ENCODE results near the gene PPM1M. TPM values are rescaled to one million over a fixed set of nuclear protein-coding genes. Genes with fewer than 3 reads are reported as not detected.
A peak's percentile ranks its signal among the peaks of the same experiment; 100 is the strongest.

The PPM1M gene
- total RNA-seq, 1 experiment from 2014 or later: 4.2 TPM

DNA sequence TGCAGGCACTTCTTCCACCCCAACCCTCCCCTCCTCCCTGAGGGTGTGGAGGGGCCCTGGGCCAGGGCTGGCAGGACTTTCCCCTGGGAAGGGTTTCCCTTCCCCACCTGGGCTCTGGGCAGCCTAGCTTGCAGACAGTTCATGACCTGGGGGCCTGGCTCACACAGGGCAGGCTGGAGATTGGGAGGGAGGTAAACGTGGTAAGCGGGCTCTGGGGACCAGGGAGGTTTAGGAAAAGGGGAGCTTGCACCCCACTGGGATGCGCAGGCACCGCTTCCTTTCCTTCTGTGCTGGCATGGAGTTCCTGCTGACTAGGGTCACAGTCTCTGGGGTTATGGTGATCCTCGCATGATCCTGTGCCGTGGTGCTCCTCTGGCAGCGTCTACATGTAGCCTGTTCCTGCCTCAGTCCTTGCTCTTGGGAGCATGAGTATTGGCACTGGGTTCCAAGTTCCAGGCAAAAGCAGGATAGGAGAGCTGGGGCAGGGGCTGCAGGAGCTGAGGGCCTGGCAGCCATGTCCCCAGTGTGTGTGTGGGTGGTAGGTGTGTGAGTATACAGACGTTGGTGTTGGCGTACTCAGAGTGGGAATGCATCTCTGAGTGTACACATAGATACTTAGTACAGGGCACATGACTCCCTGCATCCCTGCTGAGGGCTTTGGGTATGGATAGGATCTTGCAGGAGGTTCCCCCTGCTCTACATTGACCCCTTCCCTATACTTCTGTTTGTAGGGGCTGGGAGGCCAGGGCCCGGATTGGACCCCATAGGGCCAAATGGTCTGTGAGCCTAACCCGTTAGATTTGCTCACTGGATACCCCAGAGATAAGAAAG, 49.0 kb downstream of the PPM1M start:
- no peak for DNase-seq (ENCODE audit: low spot score)

- no peak for DNase-seq (ENCODE audit: low spot score)
These were observed 50.2 kb downstream of the PPM1M start for GRCh38 chr3:52295671-52296208.

GRCh38 chr3:52297242-52298148, 51.9 kb downstream of the PPM1M start:
- DNase-seq (ENCODE audit: low spot score): no peak

DNA sequence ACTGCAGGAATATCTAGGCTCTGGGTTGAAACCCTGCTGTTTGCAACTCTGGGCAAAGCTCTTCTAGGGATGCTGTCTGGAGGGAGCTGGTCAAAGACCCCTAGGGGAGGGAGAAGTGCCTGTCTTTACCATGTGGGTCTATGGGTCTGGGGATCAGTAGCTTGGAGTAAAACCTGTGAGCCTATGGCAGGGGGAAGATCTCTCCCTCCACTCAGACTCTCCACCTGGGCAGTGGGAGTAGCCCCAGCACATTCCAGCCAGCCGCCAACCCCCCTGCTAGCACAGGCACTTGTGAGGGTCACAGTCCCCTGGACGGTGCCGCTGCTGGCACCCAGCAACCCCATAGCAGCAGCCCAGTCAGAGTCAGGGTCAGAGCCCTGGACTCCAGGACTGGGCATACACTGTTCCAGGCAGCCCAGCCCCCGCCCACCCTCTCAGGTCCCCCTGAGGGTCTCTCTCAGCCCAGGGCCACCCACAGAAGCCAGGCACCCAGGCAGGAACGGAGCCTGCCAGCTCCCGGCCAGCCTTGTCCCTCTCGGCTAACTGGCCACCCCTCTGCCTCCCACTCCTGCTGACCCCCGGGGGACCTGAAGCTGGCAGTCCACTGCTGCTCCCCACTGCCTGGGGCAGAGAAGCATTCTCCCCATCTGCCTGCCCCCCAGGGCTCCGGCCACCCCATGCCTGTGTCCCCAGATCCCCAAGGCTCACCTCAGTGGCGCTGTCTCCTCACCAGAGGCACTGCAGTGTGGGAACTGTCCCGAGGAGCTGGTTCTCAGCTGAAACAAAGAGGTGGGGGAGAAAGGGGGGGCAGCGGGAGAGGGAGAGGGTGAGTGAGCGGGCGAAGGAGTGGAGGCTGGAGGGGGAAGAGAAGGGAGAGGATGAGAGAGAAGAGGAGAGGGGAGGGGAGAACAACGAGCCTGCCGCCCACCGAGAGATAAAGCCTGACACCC, 52.9 kb downstream of the PPM1M start:
- DNase-seq (ENCODE audit: low spot score): no peak

- DNase-seq (ENCODE audit: low spot score): no peak
These were observed 53.8 kb downstream of the PPM1M start for GRCh38 chr3:52299247-52299878.

Small RNA genes lying within 50 kb of the gene (small RNA-seq; reads per million reads assigned to genes)
- gene MIR135A1: not detected
- 40.9 reads per million, percentile 95 among the genes with 10 or more reads in this experiment for gene MIRLET7G

Other genes starting within 250 kb of the PPM1M start
- gene RPL29, start 249.9 kb upstream of the PPM1M start, total RNA-seq (2014; rRNA removed; shearing (Covaris generic)): 609 and 691 TPM in 2 replicates
- 15.7 and 18.5 TPM in 2 replicates for gene DUSP7, start 189.2 kb upstream of the PPM1M start, total RNA-seq (2014; rRNA removed; shearing (Covaris generic))
- gene POC1A, start 91.3 kb upstream of the PPM1M start, total RNA-seq (2014; rRNA removed; shearing (Covaris generic)): 25.2 and 27.4 TPM in 2 replicates
- 31.5 and 34.4 TPM in 2 replicates for gene ALAS1, start 47.6 kb upstream of the PPM1M start, total RNA-seq (2014; rRNA removed; shearing (Covaris generic))
- not detected in 2 replicates for gene TLR9, start 20.1 kb upstream of the PPM1M start, total RNA-seq (2014; rRNA removed; shearing (Covaris generic))
- gene TWF2, start 6.6 kb upstream of the PPM1M start, total RNA-seq (2014; rRNA removed; shearing (Covaris generic)): 80.5 and 85.4 TPM in 2 replicates
- gene WDR82, start 32.9 kb downstream of the PPM1M start, total RNA-seq (2014; rRNA removed; shearing (Covaris generic)): 16.4 and 18.9 TPM in 2 replicates
- 23.0 and 29.0 TPM in 2 replicates for gene GLYCTK, start 42.1 kb downstream of the PPM1M start, total RNA-seq (2014; rRNA removed; shearing (Covaris generic))
- gene DNAH1, start 70.6 kb downstream of the PPM1M start, total RNA-seq (2014; rRNA removed; shearing (Covaris generic)): 1.4 and 4.0 TPM in 2 replicates
- gene BAP1, start 164.2 kb downstream of the PPM1M start, total RNA-seq (2014; rRNA removed; shearing (Covaris generic)): 59.4 and 80.5 TPM in 2 replicates
- 1.6 and 2.7 TPM in 2 replicates for gene PHF7, start 164.9 kb downstream of the PPM1M start, total RNA-seq (2014; rRNA removed; shearing (Covaris generic))
- 0.15 and 0.31 TPM in 2 replicates for gene SEMA3G, start 199.3 kb downstream of the PPM1M start, total RNA-seq (2014; rRNA removed; shearing (Covaris generic))
- 5.7 and 6.5 TPM in 2 replicates for gene TNNC1, start 208.3 kb downstream of the PPM1M start, total RNA-seq (2014; rRNA removed; shearing (Covaris generic))
- 43.8 and 47.7 TPM in 2 replicates for gene NISCH, start 209.8 kb downstream of the PPM1M start, total RNA-seq (2014; rRNA removed; shearing (Covaris generic))
- gene STAB1, start 249.6 kb downstream of the PPM1M start, total RNA-seq (2014; rRNA removed; shearing (Covaris generic)): 0.03 TPM in 1 of 2 replicates, not detected in the other

Measured in HT-29 (cell line).